Liver (tissue), 9 donors: ENCODE measurements around the gene ATIC. TPM values are rescaled to one million over a fixed set of nuclear protein-coding genes. Genes with fewer than 3 reads are reported as not detected.

Experiments used
- DNase-seq: peaks from one replicate; pipeline ENCODE4 v3.0.0-alpha.2; 2017; ENCODE audit warnings: low spot score
- H3K27ac ChIP-seq, 2 donors: one replicate each; pipeline ENCODE4 v1.7.0; 2013; ENCODE audit warnings: inconsistent platforms in 2 of 2, low read length in 2 of 2, control low read depth in 1 of 2, low read depth in 1 of 2, mild to moderate bottlenecking in 1 of 2
- H3K27me3 ChIP-seq, 4 donors: one replicate each; pipeline versions ENCODE4 v1.6.1 to v1.7.0; 2013; ENCODE audit warnings: low read length in 3 of 4, inconsistent platforms in 1 of 4, mild to moderate bottlenecking in 1 of 4, moderate library complexity in 1 of 4; ENCODE audit not compliant: control insufficient read depth in 4 of 4, insufficient read depth in 4 of 4
- H3K36me3 ChIP-seq, 4 donors: one replicate each; pipeline versions ENCODE4 v1.6.1 to v1.7.0; 2013; ENCODE audit warnings: low read length in 3 of 4, mild to moderate bottlenecking in 3 of 4, low read depth in 1 of 4, moderate library complexity in 1 of 4; ENCODE audit not compliant: control insufficient read depth in 4 of 4, insufficient read depth in 3 of 4
- H3K4me1 ChIP-seq, 4 donors: one replicate each; pipeline versions ENCODE4 v1.6.1 to v1.7.0; 2013; ENCODE audit warnings: low read length in 3 of 4, mild to moderate bottlenecking in 3 of 4, moderate library complexity in 1 of 4; ENCODE audit not compliant: control insufficient read depth in 4 of 4, insufficient read depth in 4 of 4
- H3K4me3 ChIP-seq, 3 donors: one replicate each; pipeline versions ENCODE4 v1.6.1 to v1.7.0; 2013; ENCODE audit warnings: low read length in 3 of 3, control low read depth in 1 of 3, low read depth in 1 of 3, mild to moderate bottlenecking in 1 of 3
- H3K9ac ChIP-seq, 2 donors: one replicate each; pipeline ENCODE4 v1.7.0; 2013; ENCODE audit warnings: low read length in 2 of 2, mild to moderate bottlenecking in 2 of 2, moderate library complexity in 2 of 2, control low read depth in 1 of 2, low read depth in 1 of 2
- H3K9me3 ChIP-seq, 4 donors: one replicate each; pipeline versions ENCODE4 v1.6.1 to v1.7.0; 2013; ENCODE audit warnings: low read length in 3 of 4; ENCODE audit not compliant: control insufficient read depth in 4 of 4
- ATF3 ChIP-seq: IDR thresholded peaks from 2 replicates; pipeline ENCODE4 v1.6.1; 2016; ENCODE audit warnings: antibody characterized with exemption
- EGR1 ChIP-seq, 2 donors: IDR thresholded peaks; 2 replicates each; pipeline ENCODE4 v1.6.1; 2016 to 2018; ENCODE audit warnings: antibody characterized with exemption in 2 of 2, low read depth in 2 of 2
- FOXA1 ChIP-seq: IDR thresholded peaks from 2 replicates; pipeline ENCODE4 v1.6.1; 2016; ENCODE audit warnings: antibody characterized with exemption
- FOXA2 ChIP-seq: IDR thresholded peaks from 2 replicates; pipeline ENCODE4 v1.6.1; 2016; ENCODE audit warnings: antibody characterized with exemption
- HNF4A ChIP-seq, 2 donors: conservative IDR thresholded peaks; 2 replicates each; pipeline ENCODE4 v1.6.1; 2016; ENCODE audit warnings: antibody characterized with exemption in 2 of 2, mild to moderate bottlenecking in 2 of 2
- HNF4G ChIP-seq: IDR thresholded peaks from 2 replicates; pipeline ENCODE4 v1.6.1; 2016; ENCODE audit warnings: antibody characterized with exemption
- JUND ChIP-seq, 2 donors: IDR thresholded peaks; 2 replicates each; pipeline ENCODE4 v1.6.1; 2016; ENCODE audit warnings: antibody characterized with exemption in 2 of 2
- MAX ChIP-seq: IDR thresholded peaks from 2 replicates; pipeline ENCODE4 v1.6.1; 2016; ENCODE audit warnings: antibody characterized with exemption
- NR2F2 ChIP-seq: IDR thresholded peaks from 2 replicates; pipeline ENCODE4 v1.6.1; 2016; ENCODE audit warnings: antibody characterized with exemption
- RAD21 ChIP-seq, 2 donors: IDR thresholded peaks; 2 replicates each; pipeline ENCODE4 v1.6.1; 2016; ENCODE audit warnings: antibody characterized with exemption in 2 of 2, mild to moderate bottlenecking in 2 of 2
- REST ChIP-seq: IDR thresholded peaks from 2 replicates; pipeline ENCODE4 v1.6.1; 2016; ENCODE audit warnings: antibody characterized with exemption, mild to moderate bottlenecking
- RXRA ChIP-seq, 2 donors: IDR thresholded peaks; 2 replicates each; pipeline ENCODE4 v1.6.1; 2017 to 2018; ENCODE audit warnings: antibody characterized with exemption in 2 of 2, mild to moderate bottlenecking in 1 of 2
- SP1 ChIP-seq: IDR thresholded peaks from 2 replicates; pipeline ENCODE4 v1.6.1; 2018; ENCODE audit warnings: antibody characterized with exemption, mild to moderate bottlenecking
- TAF1 ChIP-seq: conservative IDR thresholded peaks from 2 replicates; pipeline ENCODE4 v1.6.1; 2016; ENCODE audit warnings: antibody characterized with exemption, mild to moderate bottlenecking
- YY1 ChIP-seq: IDR thresholded peaks from 2 replicates; pipeline ENCODE4 v1.6.1; 2016; ENCODE audit warnings: antibody characterized with exemption, mild to moderate bottlenecking
- ZBTB33 ChIP-seq: IDR thresholded peaks from 2 replicates; pipeline ENCODE4 v1.6.1; 2016; ENCODE audit warnings: antibody characterized with exemption
- WGBS: extraction: QIAGEN DNeasy Blood & Tissue Kit; methylation state at CpG from one replicate; pipeline ENCODE4 v1.1.7; 2013; 5-methylcytosine and 5-hydroxymethylcytosine counted together
- polyA plus RNA-seq, 2 donors: library from polyadenylated mRNA; stranded (reverse) in 1 of 2; unstranded in 1 of 2; fragments of 200-250 nt in 1 of 2; fragments of >200 nt in 1 of 2; fragmentation: Nextera tagmentation in 1 of 2; extraction: Ambion mirVana in 1 of 2; gene quantifications; one replicate each; pipeline versions ENCODE4 v1.2.1 to v1.2.3, GENCODE V29; 2013 to 2015
- total RNA-seq, 2 donors: library from RNA; depleted of rRNA; stranded (reverse); fragments of >200 nt; gene quantifications; one replicate each; pipeline ENCODE4 v1.2.3, GENCODE V29; 2014
- donor health status: healthy.
- donor health status: healthy.
- donor health status: healthy.
- donor health status: healthy.
- donor health status: healthy.

ATIC gene
- total and polyA plus RNA-seq, 4 donors, result 22.9 to 50.0 (median 36.0) TPM

GRCh38 chr2:215382480-215382879 is 70.6 kb downstream of the ATIC start (continued):
- no peak for TF ChIP-seq ATF3
- TF ChIP-seq RAD21 (IDR thresholded peaks at IDR 0.05), result no peak
- no peak for TF ChIP-seq JUND (IDR thresholded peaks at IDR 0.05)
- no peak for TF ChIP-seq FOXA2
- no peak for TF ChIP-seq YY1
- no peak for TF ChIP-seq TAF1
- TF ChIP-seq FOXA1, result no peak
- no peak for TF ChIP-seq HNF4A (conservative IDR thresholded peaks at IDR 0.05)
- TF ChIP-seq HNF4G, result no peak

- H3K4me1 ChIP-seq, result no peaks in the 10 kb centered on the region
- H3K27me3 ChIP-seq, result no peaks in the 10 kb centered on the region
- WGBS, result 97% methylated on average over 8 of the region's 8 CpGs
- H3K9ac ChIP-seq, result no peak overlapping the region
- H3K36me3 ChIP-seq, result peaks cover 30 to 89% (median 86%) of the 10 kb centered on the region in 4 donors
- H3K9me3 ChIP-seq, result no peaks in the 10 kb centered on the region
- DNase-seq, result no peak
- no peak overlapping the region for H3K27ac ChIP-seq
- H3K4me3 ChIP-seq, result no peak overlapping the region
- TF ChIP-seq REST, result no peak
- TF ChIP-seq RXRA (IDR thresholded peaks at IDR 0.05), result no peak
- TF ChIP-seq FOXA2, result no peak
- no peak for TF ChIP-seq ZBTB33
- no peak for TF ChIP-seq RAD21 (IDR thresholded peaks at IDR 0.05)
- TF ChIP-seq NR2F2, result no peak
- no peak for TF ChIP-seq ATF3
- no peak for TF ChIP-seq EGR1 (IDR thresholded peaks at IDR 0.05; ENCODE audit: low read depth in 2 of 2)
- no peak for TF ChIP-seq SP1
These were observed 71.9 kb downstream of the ATIC start for GRCh38 chr2:215383652-215384279.

GRCh38 chr2:215384710-215385109 is 72.9 kb downstream of the ATIC start:
- no peak for TF ChIP-seq FOXA2
- no peak for TF ChIP-seq ATF3
- TF ChIP-seq NR2F2, result no peak
- no peak for TF ChIP-seq RAD21 (IDR thresholded peaks at IDR 0.05)
- no peak for TF ChIP-seq MAX
- no peak for TF ChIP-seq REST
- no peak for TF ChIP-seq JUND (IDR thresholded peaks at IDR 0.05)
- no peak for TF ChIP-seq ZBTB33
- no peak for TF ChIP-seq SP1
- TF ChIP-seq HNF4G, result no peak
- no peak for TF ChIP-seq TAF1
- no peak for TF ChIP-seq EGR1 (IDR thresholded peaks at IDR 0.05; ENCODE audit: low read depth in 2 of 2)

More at GRCh38 chr2:215384710-215385109, 72.9 kb downstream of the ATIC start:
- Histone ChIP-seq H3K27me3 (no peaks in the 10 kb centered on the region), H3K4me3 (no peak overlapping the region), H3K27ac (no peak overlapping the region), H3K36me3 (peaks cover 26 to 81% (median 78%) of the 10 kb centered on the region in 4 donors), H3K4me1 (no peaks in the 10 kb centered on the region), H3K9me3 (no peaks in the 10 kb centered on the region), H3K9ac (no peak overlapping the region)
- 81% methylated on average over 7 of the region's 7 CpGs for WGBS
- DNase-seq, result no peak
